HepG2 (cell line): ENCODE results near the gene PTPRF. TPM values are rescaled to one million over a fixed set of nuclear protein-coding genes. Genes with fewer than 3 reads are reported as not detected.
A peak's percentile ranks its signal among the peaks of the same experiment; 100 is the strongest.

ENCODE experiments used
- ATM ChIP-seq: fragments of 450-650 bp; IDR thresholded peaks from 2 replicates; pipeline ENCODE4 v1.7.1; 2017; ENCODE audit warnings: mild to moderate bottlenecking, borderline replicate concordance
- CEBPB ChIP-seq: IDR thresholded peaks from 2 replicates; pipeline ENCODE4 v1.6.1; 2011; ENCODE audit warnings: low read depth, low read length, improper control_type of control experiment, borderline replicate concordance
- FOXC1 ChIP-seq: sonication (generic); formaldehyde crosslinking; IDR thresholded peaks from 2 replicates; pipeline ENCODE4 v1.8.0; 2022; ENCODE audit warnings: mild to moderate bottlenecking, missing genetic modification reagents, borderline replicate concordance
- LBX2 ChIP-seq: sonication (generic); formaldehyde crosslinking; IDR thresholded peaks from 2 replicates; pipeline ENCODE4 v1.5.0; 2020; ENCODE audit warnings: missing genetic modification reagents, mild to moderate bottlenecking, borderline replicate concordance
- MED13 ChIP-seq: sonication (generic); formaldehyde crosslinking; IDR thresholded peaks from 2 replicates; pipeline ENCODE4 v1.5.0; 2020; ENCODE audit warnings: missing genetic modification reagents
- MEIS1 ChIP-seq: sonication (generic); formaldehyde crosslinking; IDR thresholded peaks from 2 replicates; pipeline ENCODE4 v1.9.0; 2021; ENCODE audit warnings: mild to moderate bottlenecking, missing genetic modification reagents, moderate library complexity, borderline replicate concordance
- MEIS2 ChIP-seq: sonication (generic); formaldehyde crosslinking; IDR thresholded peaks from 2 replicates; pipeline ENCODE4 v1.9.0; 2021; ENCODE audit warnings: mild to moderate bottlenecking, missing genetic modification reagents
- NFATC3 ChIP-seq: sonication (generic); formaldehyde crosslinking; IDR thresholded peaks from 2 replicates; pipeline ENCODE4 v1.5.1; 2020; ENCODE audit warnings: mild to moderate bottlenecking, missing genetic modification reagents
- NFKBIZ ChIP-seq: IDR thresholded peaks from 2 replicates; pipeline ENCODE4 v1.6.1; 2018; ENCODE audit warnings: missing genetic modification reagents, missing compliant biosample characterization
- NPAS2 ChIP-seq: sonication (generic); formaldehyde crosslinking; IDR thresholded peaks from 2 replicates; pipeline ENCODE4 v1.8.0; 2022; ENCODE audit warnings: mild to moderate bottlenecking, missing genetic modification reagents, borderline replicate concordance
- NR1H2 ChIP-seq: sonication (generic); formaldehyde crosslinking; IDR thresholded peaks from 2 replicates; pipeline ENCODE4 v1.8.1; 2022; ENCODE audit warnings: low read depth, missing genetic modification reagents, borderline replicate concordance
- TERF1 ChIP-seq: sonication (generic); formaldehyde crosslinking; IDR thresholded peaks from 2 replicates; pipeline ENCODE4 v1.8.0; 2022; ENCODE audit warnings: mild to moderate bottlenecking, missing genetic modification reagents, moderate library complexity
- ZBTB14 ChIP-seq: sonication (generic); formaldehyde crosslinking; IDR thresholded peaks from 2 replicates; pipeline ENCODE4 v1.4.0; 2020; ENCODE audit warnings: missing genetic modification reagents
- ZBTB39 ChIP-seq: sonication (generic); formaldehyde crosslinking; IDR thresholded peaks from 2 replicates; pipeline ENCODE4 v1.5.0; 2020; ENCODE audit warnings: missing genetic modification reagents
- ZMAT3 ChIP-seq: sonication (generic); formaldehyde crosslinking; conservative IDR thresholded peaks from 2 replicates; pipeline ENCODE4 v1.7.0; 2021; ENCODE audit warnings: missing genetic modification reagents
- ZNF225 ChIP-seq: sonication (generic); formaldehyde crosslinking; IDR thresholded peaks from 2 replicates; pipeline ENCODE4 v1.4.0; 2020; ENCODE audit warnings: mild to moderate bottlenecking, missing genetic modification reagents
- ZNF281 ChIP-seq: sonication (generic); formaldehyde crosslinking; IDR thresholded peaks from 2 replicates; pipeline ENCODE4 v1.4.0; 2020; ENCODE audit warnings: missing genetic modification reagents, borderline replicate concordance
- ZNF317 ChIP-seq: sonication (generic); formaldehyde crosslinking; IDR thresholded peaks from 2 replicates; pipeline ENCODE4 v1.5.0; 2020; ENCODE audit warnings: mild to moderate bottlenecking, missing genetic modification reagents
- ZNF597 ChIP-seq: sonication (generic); formaldehyde crosslinking; IDR thresholded peaks from 2 replicates; pipeline ENCODE4 v1.5.0; 2020; ENCODE audit warnings: missing genetic modification reagents
- ZNF660 ChIP-seq: sonication (generic); formaldehyde crosslinking; IDR thresholded peaks from 2 replicates; pipeline ENCODE4 v1.5.1; 2020; ENCODE audit warnings: mild to moderate bottlenecking, low read depth, missing genetic modification reagents, borderline replicate concordance
- polyA plus RNA-seq, 8 experiments: library from polyadenylated mRNA; depleted of rRNA in 3 of 8; stranded (reverse) in 7 of 8; unstranded in 1 of 8; fragments of >200 nt; fragmentation: Illumina TruSeq in 4 of 8; extraction: Trizol in 4 of 8; gene quantifications; 2 replicates each; pipeline versions ENCODE4 v1.2.1 to v1.2.3, GENCODE V29; 2011 to 2016; ENCODE audit warnings: low read depth in 4 of 8, missing spikeins in 1 of 8, mixed read lengths in 1 of 8; ENCODE audit not compliant: insufficient read depth in 1 of 8
- total RNA-seq, 5 experiments: library from RNA; depleted of rRNA; stranded (reverse); fragments of >200 nt; fragmentation: Illumina TruSeq; extraction: Trizol; gene quantifications; 2 replicates each; pipeline ENCODE4 v1.2.3, GENCODE V29; 2016; ENCODE audit warnings: low read depth in 1 of 5

Gene PTPRF
- total and polyA plus RNA-seq, 2 of the 13 experiments (the other 11 are each of a cell fraction or from before 2014, with no cell fraction given) = 55.9 to 167 TPM

- TF ChIP-seq ZNF281 (CRISPR knock-in tag) = no peak
- no peak for TF ChIP-seq NFKBIZ (CRISPR knock-in tag)
- no peak for TF ChIP-seq ZBTB39 (CRISPR knock-in tag)
- peak; percentile 95 for TF ChIP-seq ATM
- TF ChIP-seq TERF1 (CRISPR knock-in tag) = no peak
- TF ChIP-seq LBX2 (CRISPR knock-in tag) = no peak
- TF ChIP-seq MEIS2 (CRISPR knock-in tag) = peak; percentile 33; the same call in 1 of the 2 replicates
- TF ChIP-seq ZNF597 (CRISPR knock-in tag) = no peak
- TF ChIP-seq NFATC3 (CRISPR knock-in tag) = no peak
- no peak for TF ChIP-seq ZBTB14 (CRISPR knock-in tag)
- no peak for TF ChIP-seq FOXC1
- no peak for TF ChIP-seq ZNF317 (CRISPR knock-in tag)
- TF ChIP-seq ZNF225 = no peak
- no peak for TF ChIP-seq NR1H2 (CRISPR knock-in tag)
- TF ChIP-seq ZNF660 (CRISPR knock-in tag) = no peak
- TF ChIP-seq MEIS1 (CRISPR knock-in tag) = no peak
- TF ChIP-seq MED13 (CRISPR knock-in tag) = no peak
- TF ChIP-seq CEBPB = peak; percentile 87
- no peak for TF ChIP-seq NPAS2 (CRISPR knock-in tag)
- TF ChIP-seq ZMAT3 (CRISPR knock-in tag) = no peak
Measured at GRCh38 chr1:43522776-43523480, 7.8 kb upstream of the PTPRF start (continued).
